ENCODE data around the gene PLXNA2.
A peak's percentile ranks its signal among the peaks of the same experiment; 100 is the strongest.

The PLXNA2 gene

GRCh38 chr1:208163539-208163938 is 80.6 kb downstream of the PLXNA2 start:
- Histone ChIP-seq H3K4me1 (peaks cover 52% of the 10 kb centered on the region), H3K4me3 (ENCODE audit: low read depth, low read length) (no peak overlapping the region), H3K36me3 (no peaks in the 10 kb centered on the region), H3K27me3 (no peaks in the 10 kb centered on the region), H3K9me3 (no peaks in the 10 kb centered on the region)
- DNase-seq = no peak
- no peak for TF ChIP-seq CTCF (IDR thresholded peaks at IDR 0.05; ENCODE audit: low read depth, low read length)

- TF ChIP-seq CTCF (IDR thresholded peaks at IDR 0.05; ENCODE audit: low read depth, low read length) = no peak
- H3K27me3 ChIP-seq = no peaks in the 10 kb centered on the region
Measured at GRCh38 chr1:208162903-208163302, 81.3 kb downstream of the PLXNA2 start.

GRCh38 chr1:208161656-208162375 is 82.4 kb downstream of the PLXNA2 start:
- peak; percentile 41 for DNase-seq
- Histone ChIP-seq H3K4me1 (peaks cover 52% of the 10 kb centered on the region), H3K36me3 (no peaks in the 10 kb centered on the region), H3K9me3 (no peaks in the 10 kb centered on the region), H3K4me3 (ENCODE audit: low read depth, low read length) (no peak overlapping the region), H3K27me3 (no peaks in the 10 kb centered on the region)
- TF ChIP-seq CTCF (IDR thresholded peaks at IDR 0.05; ENCODE audit: low read depth, low read length) = no peak

More at GRCh38 chr1:208162903-208163302, 81.3 kb downstream of the PLXNA2 start:
- no peaks in the 10 kb centered on the region for H3K9me3 ChIP-seq
- peaks cover 52% of the 10 kb centered on the region for H3K4me1 ChIP-seq
- no peak overlapping the region for H3K4me3 ChIP-seq (ENCODE audit: low read depth, low read length)
- no peak for DNase-seq
- no peaks in the 10 kb centered on the region for H3K36me3 ChIP-seq

GRCh38 chr1:208161005-208161404 is 83.2 kb downstream of the PLXNA2 start:
- DNase-seq = no peak
- TF ChIP-seq CTCF (IDR thresholded peaks at IDR 0.05; ENCODE audit: low read depth, low read length) = no peak
- Histone ChIP-seq H3K36me3 (no peaks in the 10 kb centered on the region), H3K27me3 (no peaks in the 10 kb centered on the region), H3K9me3 (no peaks in the 10 kb centered on the region), H3K4me1 (peaks cover 52% of the 10 kb centered on the region), H3K4me3 (ENCODE audit: low read depth, low read length) (no peak overlapping the region)

GRCh38 chr1:208160259-208160819 is 83.8 kb downstream of the PLXNA2 start:
- no peak for DNase-seq
- H3K4me3 ChIP-seq (ENCODE audit: low read depth, low read length) = no peak overlapping the region
- no peaks in the 10 kb centered on the region for H3K9me3 ChIP-seq
- H3K4me1 ChIP-seq = peaks cover 52% of the 10 kb centered on the region
- TF ChIP-seq CTCF (IDR thresholded peaks at IDR 0.05; ENCODE audit: low read depth, low read length) = no peak
- H3K36me3 ChIP-seq = no peaks in the 10 kb centered on the region
- no peaks in the 10 kb centered on the region for H3K27me3 ChIP-seq

- Histone ChIP-seq H3K4me1 (peaks cover 47% of the 10 kb centered on the region), H3K9me3 (no peaks in the 10 kb centered on the region), H3K27me3 (no peaks in the 10 kb centered on the region), H3K36me3 (no peaks in the 10 kb centered on the region), H3K4me3 (ENCODE audit: low read depth, low read length) (no peak overlapping the region)
- DNase-seq = peak; percentile 73
- no peak for TF ChIP-seq CTCF (IDR thresholded peaks at IDR 0.05; ENCODE audit: low read depth, low read length)
Measured at GRCh38 chr1:208159555-208160258, 84.5 kb downstream of the PLXNA2 start.

All from BE2C (cell line).